Measurements from ENCODE around the gene BRWD1.

Gene BRWD1

DNA sequence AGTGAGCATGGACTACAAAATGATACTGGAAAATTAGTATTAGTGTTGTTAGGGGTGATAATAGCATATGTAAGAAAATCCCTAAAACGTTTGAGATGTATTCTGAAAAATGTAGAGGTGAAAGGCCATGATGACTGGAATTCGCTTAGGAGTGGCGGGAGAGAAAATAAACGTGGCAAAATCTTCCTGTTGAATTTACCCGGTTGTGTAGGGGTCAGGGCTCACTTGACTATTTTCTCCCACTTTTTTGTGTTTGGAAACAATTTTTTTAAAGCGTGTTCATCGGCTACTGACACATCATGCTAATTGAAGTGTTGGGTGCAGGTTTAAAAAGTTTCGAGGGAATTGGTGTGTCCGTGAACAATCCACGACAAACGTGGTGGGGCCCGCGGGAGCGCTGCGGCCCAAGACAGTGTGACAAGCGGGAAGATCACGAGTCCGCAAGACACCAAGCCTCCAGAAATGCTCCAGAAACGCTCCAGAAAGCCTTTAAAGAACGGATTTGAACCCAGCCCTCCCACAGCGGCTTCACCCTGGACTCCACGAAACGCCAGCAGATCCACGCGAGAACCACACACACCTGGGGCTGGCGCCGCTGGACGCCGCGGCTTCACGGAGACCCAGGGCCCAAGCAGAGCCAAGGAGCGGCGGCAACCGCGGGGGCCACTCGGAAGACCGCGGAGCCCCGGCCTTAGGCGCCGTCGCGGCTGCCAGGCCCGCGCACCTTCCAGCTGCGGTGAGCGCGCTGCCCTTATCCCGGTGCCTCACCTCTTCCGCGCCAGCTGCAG lies 130.8 kb downstream of the BRWD1 start:
- H3K23ac ChIP-seq (ENCODE audit: low read depth, low read length, poor library complexity) = peak overlapping the region; percentile 100
- no peak for DNase-seq (ENCODE audit: low spot score)
- peak overlapping the region; percentile 97 for H2AFZ ChIP-seq (ENCODE audit: low read length)
- peak overlapping the region; percentile 94 for H4K91ac ChIP-seq (ENCODE audit: low read depth, low read length, poor library complexity)
- H3K18ac ChIP-seq (ENCODE audit: low read length) = peak overlapping the region; percentile 100
- peak overlapping the region; percentile 100 for H3K14ac ChIP-seq (ENCODE audit: low read length)
- peak overlapping the region; percentile 82 for H2BK120ac ChIP-seq (ENCODE audit: low read depth, low read length)
- peak overlapping the region; percentile 88 for H2BK5ac ChIP-seq (ENCODE audit: low read length)
- WGBS, 2 donors (ENCODE audit: extremely low coverage in 2 of 2, insufficient read length in 2 of 2, insufficient replicate concordance in 1 of 2) = no CpG with 5 or more reads among the region's 51 CpGs
- H2BK12ac ChIP-seq (ENCODE audit: low read length) = peak overlapping the region; percentile 65
- H2BK15ac ChIP-seq (ENCODE audit: low read length) = peak overlapping the region; percentile 50
- H4K8ac ChIP-seq (ENCODE audit: low read depth, low read length) = peak overlapping the region; percentile 98
- peak overlapping the region; percentile 69 for H2AK5ac ChIP-seq (ENCODE audit: low read depth, low read length)
- peaks cover 4 to 35% of the 10 kb centered on the region in 2 donors for H3K36me3 ChIP-seq (replicated peaks in 1 of 2; ENCODE audit: control insufficient read depth in 2 of 2, insufficient read depth in 2 of 2, low read length in 2 of 2)
- peak overlapping the region; percentile 100 for H3K9ac ChIP-seq (ENCODE audit: low read depth, low read length, poor library complexity)
- peaks cover 0 to 5% of the 10 kb centered on the region in 2 donors for H3K9me3 ChIP-seq (replicated peaks in 1 of 2; ENCODE audit: control insufficient read depth in 2 of 2, insufficient read depth in 1 of 2, low read depth in 1 of 2, low read length in 2 of 2)
- H3K4ac ChIP-seq (ENCODE audit: low read length) = no peak overlapping the region
- H3K4me2 ChIP-seq (ENCODE audit: insufficient read depth, low read length, poor library complexity, severe bottlenecking) = peak overlapping the region; percentile 77
- H3K4me3 ChIP-seq (ENCODE audit: low read length in 2 of 2) = peak overlapping the region; percentile 92 to 98
- peaks cover 6% of the 10 kb centered on the region for H3K79me1 ChIP-seq (ENCODE audit: low read depth, low read length)
- H3K27ac ChIP-seq (replicated peaks; ENCODE audit: low read length) = peak overlapping the region; percentile 85
- H3K27me3 ChIP-seq (ENCODE audit: control insufficient read depth in 3 of 3, insufficient read depth in 3 of 3, low read depth in 1 of 3, low read length in 3 of 3) = no peaks in the 10 kb centered on the region
- H3K4me1 ChIP-seq (ENCODE audit: control insufficient read depth in 2 of 2, insufficient read depth in 1 of 2, low read depth in 1 of 2, low read length in 2 of 2) = peaks cover 1 to 14% of the 10 kb centered on the region in 2 donors

DNA sequence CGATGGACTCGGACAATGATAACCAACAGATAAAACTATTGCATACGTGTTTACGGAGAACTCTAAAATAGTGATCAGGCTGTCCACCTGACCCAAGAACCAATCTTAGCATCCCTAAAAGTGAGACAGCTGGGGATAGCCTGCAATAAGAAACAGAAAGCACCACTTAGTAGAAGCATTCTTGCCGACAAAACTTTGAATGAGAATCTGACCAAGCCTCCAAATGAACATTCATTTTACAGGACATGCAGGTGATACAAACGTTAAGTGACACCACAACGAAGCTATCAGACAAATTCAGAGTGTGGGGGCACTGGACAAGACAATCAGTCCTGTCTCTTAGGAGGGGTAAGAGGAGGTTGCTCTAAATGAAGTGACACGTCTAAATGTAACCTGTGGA lies 131.4 kb downstream of the BRWD1 start:
- H3K27me3 ChIP-seq (ENCODE audit: control insufficient read depth in 3 of 3, insufficient read depth in 3 of 3, low read depth in 1 of 3, low read length in 3 of 3) = no peaks in the 10 kb centered on the region
- no peak overlapping the region for H3K27ac ChIP-seq (replicated peaks; ENCODE audit: low read length)
- no peak overlapping the region for H3K9ac ChIP-seq (ENCODE audit: low read depth, low read length, poor library complexity)
- no peak overlapping the region for H2BK120ac ChIP-seq (ENCODE audit: low read depth, low read length)
- no peak overlapping the region for H2BK15ac ChIP-seq (ENCODE audit: low read length)
- peaks cover 4 to 42% of the 10 kb centered on the region in 2 donors for H3K36me3 ChIP-seq (replicated peaks in 1 of 2; ENCODE audit: control insufficient read depth in 2 of 2, insufficient read depth in 2 of 2, low read length in 2 of 2)
- H3K79me1 ChIP-seq (ENCODE audit: low read depth, low read length) = peaks cover 6% of the 10 kb centered on the region
- H2AK5ac ChIP-seq (ENCODE audit: low read depth, low read length) = no peak overlapping the region
- H3K4me1 ChIP-seq (ENCODE audit: control insufficient read depth in 2 of 2, insufficient read depth in 1 of 2, low read depth in 1 of 2, low read length in 2 of 2) = peaks cover 1 to 14% of the 10 kb centered on the region in 2 donors
- no peak overlapping the region for H2AFZ ChIP-seq (ENCODE audit: low read length)
- DNase-seq (ENCODE audit: low spot score) = no peak
- no peak overlapping the region for H4K91ac ChIP-seq (ENCODE audit: low read depth, low read length, poor library complexity)
- H3K14ac ChIP-seq (ENCODE audit: low read length) = no peak overlapping the region
- no peak overlapping the region for H3K18ac ChIP-seq (ENCODE audit: low read length)
- no peak overlapping the region for H3K23ac ChIP-seq (ENCODE audit: low read depth, low read length, poor library complexity)
- H2BK12ac ChIP-seq (ENCODE audit: low read length) = no peak overlapping the region
- no peak overlapping the region for H4K8ac ChIP-seq (ENCODE audit: low read depth, low read length)
- H3K4ac ChIP-seq (ENCODE audit: low read length) = no peak overlapping the region
- peaks cover 0 to 5% of the 10 kb centered on the region in 2 donors for H3K9me3 ChIP-seq (replicated peaks in 1 of 2; ENCODE audit: control insufficient read depth in 2 of 2, insufficient read depth in 1 of 2, low read depth in 1 of 2, low read length in 2 of 2)
- peak overlapping the region; percentile 77 for H3K4me2 ChIP-seq (ENCODE audit: insufficient read depth, low read length, poor library complexity, severe bottlenecking)
- H2BK5ac ChIP-seq (ENCODE audit: low read length) = no peak overlapping the region
- peak overlapping the region in 1 of 2 donors; percentile 98 for H3K4me3 ChIP-seq (ENCODE audit: low read length in 2 of 2)
- WGBS, 2 donors (ENCODE audit: extremely low coverage in 2 of 2, insufficient read length in 2 of 2, insufficient replicate concordance in 1 of 2) = no CpG with 5 or more reads among the region's 8 CpGs

DNA sequence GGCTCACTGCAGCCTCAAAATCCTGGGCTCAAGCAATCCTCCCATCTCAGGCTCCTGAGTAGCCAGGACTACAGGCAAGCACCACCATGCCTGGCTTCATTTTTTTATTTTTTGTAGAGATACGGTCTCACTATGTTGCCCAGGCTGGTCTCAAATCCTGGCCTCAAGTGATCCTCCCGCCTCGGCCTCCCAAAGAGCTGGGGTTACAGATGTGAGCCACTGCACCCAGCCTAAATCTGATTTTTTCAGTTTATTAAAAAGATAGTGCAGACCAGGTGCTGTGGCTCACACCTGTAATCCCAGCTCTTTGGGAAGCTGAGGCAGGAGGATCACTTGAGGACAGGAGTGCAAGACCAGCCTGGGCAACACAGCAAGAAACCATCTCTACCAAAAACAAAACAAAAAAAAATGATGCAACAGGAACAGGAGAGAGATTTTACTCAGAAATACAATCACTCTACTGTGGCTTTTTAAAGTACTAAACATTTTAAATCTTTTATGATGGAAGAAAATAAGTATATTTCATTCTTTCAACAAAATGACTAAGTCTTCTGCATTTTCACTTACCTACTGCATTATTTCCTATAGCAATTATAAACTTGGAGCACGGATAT lies 132.1 kb downstream of the BRWD1 start:
- Histone ChIP-seq H3K23ac (ENCODE audit: low read depth, low read length, poor library complexity) (no peak overlapping the region), H4K91ac (ENCODE audit: low read depth, low read length, poor library complexity) (no peak overlapping the region), H3K18ac (ENCODE audit: low read length) (no peak overlapping the region), H2AFZ (ENCODE audit: low read length) (no peak overlapping the region), H2BK15ac (ENCODE audit: low read length) (no peak overlapping the region), H3K4me2 (ENCODE audit: insufficient read depth, low read length, poor library complexity, severe bottlenecking) (no peak overlapping the region), H3K4me1 (ENCODE audit: control insufficient read depth in 2 of 2, insufficient read depth in 1 of 2, low read depth in 1 of 2, low read length in 2 of 2) (peaks cover 1 to 14% of the 10 kb centered on the region in 2 donors), H2BK12ac (ENCODE audit: low read length) (no peak overlapping the region), H3K4ac (ENCODE audit: low read length) (no peak overlapping the region), H4K8ac (ENCODE audit: low read depth, low read length) (no peak overlapping the region), H2BK5ac (ENCODE audit: low read length) (no peak overlapping the region), H3K14ac (ENCODE audit: low read length) (no peak overlapping the region), H3K79me1 (ENCODE audit: low read depth, low read length) (peaks cover 6% of the 10 kb centered on the region), H3K27ac (replicated peaks; ENCODE audit: low read length) (no peak overlapping the region), H3K4me3 (ENCODE audit: low read length in 2 of 2) (peak overlapping the region in 1 of 2 donors; percentile 28), H3K27me3 (ENCODE audit: control insufficient read depth in 3 of 3, insufficient read depth in 3 of 3, low read depth in 1 of 3, low read length in 3 of 3) (no peaks in the 10 kb centered on the region), H2AK5ac (ENCODE audit: low read depth, low read length) (no peak overlapping the region), H3K9ac (ENCODE audit: low read depth, low read length, poor library complexity) (no peak overlapping the region), H3K36me3 (replicated peaks in 1 of 2; ENCODE audit: control insufficient read depth in 2 of 2, insufficient read depth in 2 of 2, low read length in 2 of 2) (peaks cover 4 to 49% of the 10 kb centered on the region in 2 donors), H3K9me3 (replicated peaks in 1 of 2; ENCODE audit: control insufficient read depth in 2 of 2, insufficient read depth in 1 of 2, low read depth in 1 of 2, low read length in 2 of 2) (peaks cover 0 to 5% of the 10 kb centered on the region in 2 donors), H2BK120ac (ENCODE audit: low read depth, low read length) (no peak overlapping the region)
- no CpG with 5 or more reads among the region's 4 CpGs for WGBS, 2 donors (ENCODE audit: extremely low coverage in 2 of 2, insufficient read length in 2 of 2, insufficient replicate concordance in 1 of 2)
- DNase-seq (ENCODE audit: low spot score) = no peak

DNA sequence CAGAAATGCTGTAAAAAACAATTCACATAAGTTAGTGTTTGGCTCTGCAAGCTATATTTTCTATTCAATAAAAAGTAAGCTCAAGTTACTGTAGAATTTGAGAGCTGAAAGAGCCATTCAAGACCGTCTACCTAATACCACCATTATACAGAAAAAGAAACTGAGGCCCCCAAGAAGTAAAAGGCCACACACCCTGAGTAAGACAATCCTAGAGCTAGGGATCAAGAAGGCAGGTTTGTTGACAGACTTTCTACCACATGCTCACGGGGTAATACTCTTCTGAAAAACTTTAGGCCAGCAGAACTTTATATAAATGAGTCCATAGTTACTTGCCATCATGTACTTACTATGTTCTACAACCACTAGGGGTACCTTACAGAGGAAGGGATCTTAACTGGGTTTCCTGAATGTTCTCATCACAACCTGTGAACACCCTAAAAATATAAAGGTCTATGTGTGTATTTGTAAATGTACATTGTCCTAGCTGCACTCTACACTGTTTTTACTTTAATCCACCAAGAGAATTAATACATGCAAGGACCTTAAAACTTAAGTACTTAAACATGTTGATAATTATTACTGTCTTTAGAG lies 132.9 kb downstream of the BRWD1 start:
- no peaks in the 10 kb centered on the region for H3K27me3 ChIP-seq (ENCODE audit: control insufficient read depth in 3 of 3, insufficient read depth in 3 of 3, low read depth in 1 of 3, low read length in 3 of 3)
- no peak overlapping the region for H2BK15ac ChIP-seq (ENCODE audit: low read length)
- H3K4ac ChIP-seq (ENCODE audit: low read length) = no peak overlapping the region
- no peak overlapping the region for H3K4me2 ChIP-seq (ENCODE audit: insufficient read depth, low read length, poor library complexity, severe bottlenecking)
- H4K91ac ChIP-seq (ENCODE audit: low read depth, low read length, poor library complexity) = no peak overlapping the region
- no peak for DNase-seq (ENCODE audit: low spot score)
- H3K27ac ChIP-seq (replicated peaks; ENCODE audit: low read length) = no peak overlapping the region
- peaks cover 9 to 57% of the 10 kb centered on the region in 2 donors for H3K36me3 ChIP-seq (replicated peaks in 1 of 2; ENCODE audit: control insufficient read depth in 2 of 2, insufficient read depth in 2 of 2, low read length in 2 of 2)
- H3K23ac ChIP-seq (ENCODE audit: low read depth, low read length, poor library complexity) = no peak overlapping the region
- H2BK5ac ChIP-seq (ENCODE audit: low read length) = no peak overlapping the region
- H3K18ac ChIP-seq (ENCODE audit: low read length) = no peak overlapping the region
- no CpG with 5 or more reads among the region's 2 CpGs for WGBS, 2 donors (ENCODE audit: extremely low coverage in 2 of 2, insufficient read length in 2 of 2, insufficient replicate concordance in 1 of 2)
- H3K4me3 ChIP-seq (ENCODE audit: low read length in 2 of 2) = no peak overlapping the region
- no peak overlapping the region for H2AFZ ChIP-seq (ENCODE audit: low read length)
- no peak overlapping the region for H4K8ac ChIP-seq (ENCODE audit: low read depth, low read length)
- no peak overlapping the region for H3K14ac ChIP-seq (ENCODE audit: low read length)
- H3K79me1 ChIP-seq (ENCODE audit: low read depth, low read length) = peaks cover 6% of the 10 kb centered on the region
- H3K4me1 ChIP-seq (ENCODE audit: control insufficient read depth in 2 of 2, insufficient read depth in 1 of 2, low read depth in 1 of 2, low read length in 2 of 2) = peaks cover 1 to 14% of the 10 kb centered on the region in 2 donors
- H3K9ac ChIP-seq (ENCODE audit: low read depth, low read length, poor library complexity) = no peak overlapping the region
- H2BK12ac ChIP-seq (ENCODE audit: low read length) = no peak overlapping the region
- peaks cover 0 to 5% of the 10 kb centered on the region in 2 donors for H3K9me3 ChIP-seq (replicated peaks in 1 of 2; ENCODE audit: control insufficient read depth in 2 of 2, insufficient read depth in 1 of 2, low read depth in 1 of 2, low read length in 2 of 2)
- H2AK5ac ChIP-seq (ENCODE audit: low read depth, low read length) = no peak overlapping the region
- H2BK120ac ChIP-seq (ENCODE audit: low read depth, low read length) = no peak overlapping the region
